Stimulated activated CD4-positive, alpha-beta T cell treated with anti-CD3 and anti-CD28 coated beads, Interleukin-2, amount 100 ng/mL, for 4 hours (primary cell): Measurements from ENCODE around the gene TMPO.
"Not testable (repeated sequence)": the region's sequence is repeated elsewhere in the genome, so short reads cannot be mapped to it uniquely, and the experiment has no call there.

Source experiments
- DNase-seq: peaks from one replicate; pipeline ENCODE4 v3.0.0-alpha.2; 2020; ENCODE audit warnings: low read depth

Gene TMPO

GRCh38 chr12:98515287-98516110, at the start of gene TMPO:
TMPO (plus strand) TSS chr12:98515590; CDS start chr12:98515868, 278 bp downstream.
- DNase-seq = peak; percentile 95

- DNase-seq = no peak
Observed at GRCh38 chr12:98465950-98466602, 49.3 kb upstream of the TMPO start.

GRCh38 chr12:98466640-98467400, 48.6 kb upstream of the TMPO start:
- DNase-seq = no peak

- no peak for DNase-seq
Observed at GRCh38 chr12:98469109-98469508, 46.3 kb upstream of the TMPO start.

- DNase-seq = no peak
Observed at GRCh38 chr12:98470469-98471082, 44.8 kb upstream of the TMPO start.

GRCh38 chr12:98471085-98471484, 44.3 kb upstream of the TMPO start:
- DNase-seq = no peak

GRCh38 chr12:98475565-98475908, 39.9 kb upstream of the TMPO start:
- no peak for DNase-seq

- no peak for DNase-seq
Observed at GRCh38 chr12:98478606-98479005, 36.8 kb upstream of the TMPO start.

GRCh38 chr12:98483621-98484503, 31.5 kb upstream of the TMPO start:
- no peak for DNase-seq

- DNase-seq = no peak
Observed at GRCh38 chr12:98485792-98486340, 29.5 kb upstream of the TMPO start.

GRCh38 chr12:98488416-98488815, 27.0 kb upstream of the TMPO start:
- not testable (repeated sequence) for DNase-seq

GRCh38 chr12:98489176-98489575, 26.2 kb upstream of the TMPO start:
- no peak for DNase-seq

- peak; percentile 66 for DNase-seq
Observed at GRCh38 chr12:98490501-98491453, 24.6 kb upstream of the TMPO start.

- DNase-seq = no peak
Observed at GRCh38 chr12:98492580-98493140, 22.7 kb upstream of the TMPO start.

GRCh38 chr12:98501266-98501629, 14.1 kb upstream of the TMPO start:
- DNase-seq = not testable (repeated sequence)

- peak; percentile 76 for DNase-seq
Observed at GRCh38 chr12:98503342-98503591, 12.1 kb upstream of the TMPO start.

- DNase-seq = peak; percentile 89
Observed at GRCh38 chr12:98503592-98504367, 11.6 kb upstream of the TMPO start.

GRCh38 chr12:98504368-98504617, 11.1 kb upstream of the TMPO start:
- no peak for DNase-seq

GRCh38 chr12:98509063-98509462, 6.3 kb upstream of the TMPO start:
- DNase-seq = no peak
